Inflammatory macrophage treated with lipopolysaccharide for 4 hours (primary cell): ENCODE measurements around the gene FOLR1.
A peak's percentile ranks its signal among the peaks of the same experiment; 100 is the strongest.
"Not testable (repeated sequence)": the region's sequence is repeated elsewhere in the genome, so short reads cannot be mapped to it uniquely, and the experiment has no call there.

Experiments
- DNase-seq: peaks from one replicate; pipeline ENCODE4 v3.0.0-alpha.2; 2020

Gene FOLR1

GRCh38 chr11:72188267-72188666 is 3.7 kb upstream of the FOLR1 start:
- DNase-seq = no peak

- no peak for DNase-seq
These were observed 2.3 kb upstream of the FOLR1 start for GRCh38 chr11:72189455-72190250.

GRCh38 chr11:72190631-72191071 is 1.3 kb upstream of the FOLR1 start:
- no peak for DNase-seq

- no peak for DNase-seq
These were observed 3.8 kb downstream of the FOLR1 start for GRCh38 chr11:72195518-72196270.

- not testable (repeated sequence) for DNase-seq
These were observed 9.5 kb downstream of the FOLR1 start for GRCh38 chr11:72201445-72201844.

- no peak for DNase-seq
These were observed 10.6 kb downstream of the FOLR1 start for GRCh38 chr11:72202571-72202970.

GRCh38 chr11:72203163-72203562 is 11.2 kb downstream of the FOLR1 start:
- no peak for DNase-seq

GRCh38 chr11:72204886-72205285 is 12.9 kb downstream of the FOLR1 start:
- peak; percentile 65 for DNase-seq

- not testable (repeated sequence) for DNase-seq
These were observed 14.9 kb downstream of the FOLR1 start for GRCh38 chr11:72206794-72207193.

GRCh38 chr11:72208281-72208680 is 16.3 kb downstream of the FOLR1 start:
- DNase-seq = peak; percentile 70

- DNase-seq = peak; percentile 82
These were observed 17.2 kb downstream of the FOLR1 start for GRCh38 chr11:72209101-72209500.

- no peak for DNase-seq
These were observed 24.7 kb downstream of the FOLR1 start, which contains the start of gene FOLR2 for GRCh38 chr11:72216638-72217037. FOLR2 (plus strand) TSS chr11:72216794; CDS start chr11:72218585, 1,791 bp downstream.

GRCh38 chr11:72217841-72218240 is 25.9 kb downstream of the FOLR1 start:
- peak; percentile 60 for DNase-seq

- DNase-seq = no peak
These were observed 26.4 kb downstream of the FOLR1 start for GRCh38 chr11:72218251-72218745.

- DNase-seq = no peak
These were observed 28.9 kb downstream of the FOLR1 start for GRCh38 chr11:72220696-72221363.

- peak; percentile 66 for DNase-seq
These were observed 29.6 kb downstream of the FOLR1 start for GRCh38 chr11:72221386-72222075.

GRCh38 chr11:72222106-72222891 is 30.4 kb downstream of the FOLR1 start:
- DNase-seq = peak; percentile 30

- peak; percentile 84 for DNase-seq
These were observed 31.1 kb downstream of the FOLR1 start for GRCh38 chr11:72222907-72223614.

- DNase-seq = peak; percentile 60
These were observed 31.9 kb downstream of the FOLR1 start for GRCh38 chr11:72223615-72224563.
